GM23338 (cell line): ENCODE data around the gene TASOR2. TPM values are rescaled to one million over a fixed set of nuclear protein-coding genes. Genes with fewer than 3 reads are reported as not detected.

Experiments used
- ATAC-seq: fragments of 200-7000 bp; cut with Tn5 transposase; 3 replicates; pipeline ENCODE4 v1.9.1; 2020
- DNase-seq: peaks from one replicate; pipeline ENCODE4 v3.0.0-alpha.2; 2015; ENCODE audit warnings: low spot score
- H2AFZ ChIP-seq: fragments of 200-600 bp; sonication (generic); 2 replicates; pipeline ENCODE4 v1.8.0; 2016; ENCODE audit warnings: antibody characterized with exemption, mild to moderate bottlenecking, moderate library complexity
- H3F3A ChIP-seq: fragments of 200-600 bp; sonication (generic); replicated peaks from 2 replicates; pipeline ENCODE4 v1.8.0; 2017; ENCODE audit warnings: antibody characterized with exemption, mixed run types, low read depth
- H3K27ac ChIP-seq: fragments of 200-600 bp; sonication (generic); 2 replicates; pipeline ENCODE4 v1.6.1; 2016; ENCODE audit warnings: low read depth
- H3K27me3 ChIP-seq: fragments of 200-600 bp; sonication (generic); 2 replicates; pipeline ENCODE4 v1.8.0; 2016; ENCODE audit warnings: mild to moderate bottlenecking, mixed run types, moderate library complexity; ENCODE audit not compliant: insufficient read depth
- H3K36me3 ChIP-seq: fragments of 200-600 bp; sonication (generic); 2 replicates; pipeline ENCODE4 v1.8.0; 2016; ENCODE audit warnings: mild to moderate bottlenecking; ENCODE audit not compliant: insufficient read depth
- H3K4me1 ChIP-seq: fragments of 200-600 bp; sonication (generic); 2 replicates; pipeline ENCODE4 v1.8.0; 2016; ENCODE audit warnings: mild to moderate bottlenecking, moderate library complexity; ENCODE audit not compliant: insufficient read depth
- H3K4me2 ChIP-seq: fragments of 200-600 bp; sonication (generic); 2 replicates; pipeline ENCODE4 v1.7.1; 2017; ENCODE audit warnings: mixed run types
- H3K4me3 ChIP-seq: fragments of 200-600 bp; sonication (generic); 2 replicates; pipeline ENCODE4 v1.6.1; 2016; ENCODE audit warnings: mixed run types
- H3K79me2 ChIP-seq: fragments of 200-600 bp; sonication (generic); replicated peaks from 2 replicates; pipeline ENCODE4 v1.8.0; 2017; ENCODE audit warnings: mild to moderate bottlenecking; ENCODE audit not compliant: insufficient read depth
- H3K9me2 ChIP-seq: fragments of 200-600 bp; sonication (generic); 2 replicates; pipeline ENCODE4 v1.8.0; 2017; ENCODE audit not compliant: insufficient read depth
- H4K20me1 ChIP-seq: fragments of 200-600 bp; sonication (generic); replicated peaks from 2 replicates; pipeline ENCODE4 v1.8.0; 2017; ENCODE audit warnings: mild to moderate bottlenecking; ENCODE audit not compliant: insufficient read depth
- H3K27ac Mint-ChIP-seq: 2 replicates; pipeline ENCODE4 v1.8.0; 2020; ENCODE audit warnings: inconsistent platforms, mild to moderate bottlenecking, moderate library complexity, mixed read lengths
- H3K27me3 Mint-ChIP-seq: 3 replicates; pipeline ENCODE4 v1.8.0; 2022; ENCODE audit warnings: low read depth, mild to moderate bottlenecking, moderate library complexity, mixed read lengths, inconsistent platforms; ENCODE audit not compliant: insufficient read depth, poor library complexity
- H3K36me3 Mint-ChIP-seq: 3 replicates; pipeline ENCODE4 v1.8.0; 2021; ENCODE audit warnings: low read depth, mild to moderate bottlenecking, inconsistent platforms, moderate library complexity, mixed read lengths
- H3K4me1 Mint-ChIP-seq: 3 replicates; pipeline ENCODE4 v1.8.0; 2020; ENCODE audit warnings: mild to moderate bottlenecking, inconsistent platforms, mixed read lengths
- H3K4me3 Mint-ChIP-seq: 3 replicates; pipeline ENCODE4 v1.8.0; 2021; ENCODE audit warnings: moderate library complexity, mild to moderate bottlenecking, inconsistent platforms, mixed read lengths
- H3K9me3 Mint-ChIP-seq: 3 replicates; pipeline ENCODE4 v1.8.0; 2020; ENCODE audit warnings: moderate library complexity, mild to moderate bottlenecking, inconsistent platforms, mixed read lengths
- EZH2 ChIP-seq: fragments of 200-600 bp; sonication (generic); IDR thresholded peaks from one replicate; pipeline ENCODE4 v1.8.0; 2017; ENCODE audit warnings: antibody characterized with exemption, mild to moderate bottlenecking, low read depth; ENCODE audit not compliant: unreplicated experiment
- JUNB ChIP-seq: IDR thresholded peaks from one replicate; pipeline ENCODE4 v1.6.1; 2016; ENCODE audit warnings: antibody characterized with exemption; ENCODE audit not compliant: unreplicated experiment
- ZNF331 ChIP-seq: fragments of 250-450 bp; sonication (Bioruptor Pico); IDR thresholded peaks from 2 replicates; pipeline ENCODE4 v1.5.0; 2020; ENCODE audit warnings: low read depth, mild to moderate bottlenecking, moderate library complexity
- polyA plus RNA-seq: library from polyadenylated mRNA; unstranded; fragments of >200 nt; fragmentation: Nextera tagmentation; extraction: Ambion mirVana; gene quantifications from 2 replicates; pipeline ENCODE4 v1.2.1, GENCODE V29; 2016
- total RNA-seq: library from RNA; depleted of rRNA; stranded (reverse); fragments of >200 nt; shearing (Covaris generic); gene quantifications from 2 replicates; pipeline ENCODE4 v1.2.3, GENCODE V29; 2014
- TF ChIP-seq, protein P1 (sequence below), 2 experiments: fragments of 200-600 bp in 1 of 2; sonication (generic) in 1 of 2; conservative IDR thresholded peaks; 2 replicates each; pipeline versions ENCODE4 v1.5.1 to v1.6.1; 2016 to 2017; ENCODE audit warnings: antibody characterized with exemption in 2 of 2, low read depth in 2 of 2, mild to moderate bottlenecking in 2 of 2, moderate library complexity in 1 of 2
- TF ChIP-seq, protein P2 (sequence below): fragments of 250-450 bp; sonication (Bioruptor Pico); IDR thresholded peaks from 2 replicates; pipeline ENCODE4 v1.5.0; 2020; ENCODE audit warnings: mild to moderate bottlenecking, moderate library complexity

Gene TASOR2
- total and polyA plus RNA-seq, 2 experiments from 2014 or later, result 45.2 to 110 TPM

- Histone ChIP-seq H2AFZ (no peak overlapping the region), H3K27ac (no peak overlapping the region), H3K4me2 (peak overlapping the region; percentile 89), H3K4me3 (peak overlapping the region; percentile 57), H3K79me2 (peaks cover 55% of the 10 kb centered on the region), H3K9me2 (peaks cover 6% of the 10 kb centered on the region), H3K4me1 (peaks cover 9% of the 10 kb centered on the region; the same call in 1 of the 2 replicates), H3K36me3 (no peaks in the 10 kb centered on the region), H3F3A (0 out of 2 replicates have a peak, but pooled peaks cover 6% of the 10 kb centered on the region), H3K27me3 (peaks cover 20% of the 10 kb centered on the region), H4K20me1 (peaks cover 37% of the 10 kb centered on the region)
- Mint-ChIP-seq H3K4me1 (peaks cover 15% of the 10 kb centered on the region), H3K27me3 (peaks cover 12% of the 10 kb centered on the region), H3K9me3 (peaks cover 5% of the 10 kb centered on the region; the same call in 2 of the 3 replicates), H3K27ac (no peak overlapping the region; the same call in 1 of the 2 replicates), H3K36me3 (peaks cover 5% of the 10 kb centered on the region; the same call in 1 of the 3 replicates), H3K4me3 (peak overlapping the region; percentile 99)
- DNase-seq (no peak), ATAC-seq (no peak)
- TF ChIP-seq, protein P1, sequence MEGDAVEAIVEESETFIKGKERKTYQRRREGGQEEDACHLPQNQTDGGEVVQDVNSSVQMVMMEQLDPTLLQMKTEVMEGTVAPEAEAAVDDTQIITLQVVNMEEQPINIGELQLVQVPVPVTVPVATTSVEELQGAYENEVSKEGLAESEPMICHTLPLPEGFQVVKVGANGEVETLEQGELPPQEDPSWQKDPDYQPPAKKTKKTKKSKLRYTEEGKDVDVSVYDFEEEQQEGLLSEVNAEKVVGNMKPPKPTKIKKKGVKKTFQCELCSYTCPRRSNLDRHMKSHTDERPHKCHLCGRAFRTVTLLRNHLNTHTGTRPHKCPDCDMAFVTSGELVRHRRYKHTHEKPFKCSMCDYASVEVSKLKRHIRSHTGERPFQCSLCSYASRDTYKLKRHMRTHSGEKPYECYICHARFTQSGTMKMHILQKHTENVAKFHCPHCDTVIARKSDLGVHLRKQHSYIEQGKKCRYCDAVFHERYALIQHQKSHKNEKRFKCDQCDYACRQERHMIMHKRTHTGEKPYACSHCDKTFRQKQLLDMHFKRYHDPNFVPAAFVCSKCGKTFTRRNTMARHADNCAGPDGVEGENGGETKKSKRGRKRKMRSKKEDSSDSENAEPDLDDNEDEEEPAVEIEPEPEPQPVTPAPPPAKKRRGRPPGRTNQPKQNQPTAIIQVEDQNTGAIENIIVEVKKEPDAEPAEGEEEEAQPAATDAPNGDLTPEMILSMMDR (conservative IDR thresholded peaks at IDR 0.05; ENCODE audit: low read depth in 2 of 2), result peak in 1 of 2 experiments; percentile 2; a peak in 1 of 4 replicates
- TF ChIP-seq, protein P2, sequence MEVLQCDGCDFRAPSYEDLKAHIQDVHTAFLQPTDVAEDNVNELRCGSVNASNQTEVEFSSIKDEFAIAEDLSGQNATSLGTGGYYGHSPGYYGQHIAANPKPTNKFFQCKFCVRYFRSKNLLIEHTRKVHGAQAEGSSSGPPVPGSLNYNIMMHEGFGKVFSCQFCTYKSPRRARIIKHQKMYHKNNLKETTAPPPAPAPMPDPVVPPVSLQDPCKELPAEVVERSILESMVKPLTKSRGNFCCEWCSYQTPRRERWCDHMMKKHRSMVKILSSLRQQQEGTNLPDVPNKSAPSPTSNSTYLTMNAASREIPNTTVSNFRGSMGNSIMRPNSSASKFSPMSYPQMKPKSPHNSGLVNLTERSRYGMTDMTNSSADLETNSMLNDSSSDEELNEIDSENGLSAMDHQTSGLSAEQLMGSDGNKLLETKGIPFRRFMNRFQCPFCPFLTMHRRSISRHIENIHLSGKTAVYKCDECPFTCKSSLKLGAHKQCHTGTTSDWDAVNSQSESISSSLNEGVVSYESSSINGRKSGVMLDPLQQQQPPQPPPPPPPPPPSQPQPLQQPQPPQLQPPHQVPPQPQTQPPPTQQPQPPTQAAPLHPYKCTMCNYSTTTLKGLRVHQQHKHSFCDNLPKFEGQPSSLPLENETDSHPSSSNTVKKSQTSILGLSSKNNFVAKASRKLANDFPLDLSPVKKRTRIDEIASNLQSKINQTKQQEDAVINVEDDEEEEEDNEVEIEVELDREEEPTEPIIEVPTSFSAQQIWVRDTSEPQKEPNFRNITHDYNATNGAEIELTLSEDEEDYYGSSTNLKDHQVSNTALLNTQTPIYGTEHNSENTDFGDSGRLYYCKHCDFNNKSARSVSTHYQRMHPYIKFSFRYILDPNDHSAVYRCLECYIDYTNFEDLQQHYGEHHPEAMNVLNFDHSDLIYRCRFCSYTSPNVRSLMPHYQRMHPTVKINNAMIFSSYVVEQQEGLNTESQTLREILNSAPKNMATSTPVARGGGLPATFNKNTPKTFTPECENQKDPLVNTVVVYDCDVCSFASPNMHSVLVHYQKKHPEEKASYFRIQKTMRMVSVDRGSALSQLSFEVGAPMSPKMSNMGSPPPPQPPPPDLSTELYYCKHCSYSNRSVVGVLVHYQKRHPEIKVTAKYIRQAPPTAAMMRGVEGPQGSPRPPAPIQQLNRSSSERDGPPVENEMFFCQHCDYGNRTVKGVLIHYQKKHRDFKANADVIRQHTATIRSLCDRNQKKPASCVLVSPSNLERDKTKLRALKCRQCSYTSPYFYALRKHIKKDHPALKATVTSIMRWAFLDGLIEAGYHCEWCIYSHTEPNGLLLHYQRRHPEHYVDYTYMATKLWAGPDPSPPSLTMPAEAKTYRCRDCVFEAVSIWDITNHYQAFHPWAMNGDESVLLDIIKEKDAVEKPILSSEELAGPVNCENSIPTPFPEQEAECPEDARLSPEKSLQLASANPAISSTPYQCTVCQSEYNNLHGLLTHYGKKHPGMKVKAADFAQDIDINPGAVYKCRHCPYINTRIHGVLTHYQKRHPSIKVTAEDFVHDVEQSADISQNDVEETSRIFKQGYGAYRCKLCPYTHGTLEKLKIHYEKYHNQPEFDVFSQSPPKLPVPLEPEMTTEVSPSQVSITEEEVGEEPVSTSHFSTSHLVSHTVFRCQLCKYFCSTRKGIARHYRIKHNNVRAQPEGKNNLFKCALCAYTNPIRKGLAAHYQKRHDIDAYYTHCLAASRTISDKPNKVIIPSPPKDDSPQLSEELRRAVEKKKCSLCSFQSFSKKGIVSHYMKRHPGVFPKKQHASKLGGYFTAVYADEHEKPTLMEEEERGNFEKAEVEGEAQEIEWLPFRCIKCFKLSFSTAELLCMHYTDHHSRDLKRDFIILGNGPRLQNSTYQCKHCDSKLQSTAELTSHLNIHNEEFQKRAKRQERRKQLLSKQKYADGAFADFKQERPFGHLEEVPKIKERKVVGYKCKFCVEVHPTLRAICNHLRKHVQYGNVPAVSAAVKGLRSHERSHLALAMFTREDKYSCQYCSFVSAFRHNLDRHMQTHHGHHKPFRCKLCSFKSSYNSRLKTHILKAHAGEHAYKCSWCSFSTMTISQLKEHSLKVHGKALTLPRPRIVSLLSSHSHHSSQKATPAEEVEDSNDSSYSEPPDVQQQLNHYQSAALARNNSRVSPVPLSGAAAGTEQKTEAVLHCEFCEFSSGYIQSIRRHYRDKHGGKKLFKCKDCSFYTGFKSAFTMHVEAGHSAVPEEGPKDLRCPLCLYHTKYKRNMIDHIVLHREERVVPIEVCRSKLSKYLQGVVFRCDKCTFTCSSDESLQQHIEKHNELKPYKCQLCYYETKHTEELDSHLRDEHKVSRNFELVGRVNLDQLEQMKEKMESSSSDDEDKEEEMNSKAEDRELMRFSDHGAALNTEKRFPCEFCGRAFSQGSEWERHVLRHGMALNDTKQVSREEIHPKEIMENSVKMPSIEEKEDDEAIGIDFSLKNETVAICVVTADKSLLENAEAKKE, result no peak
Observed at GRCh38 chr10:5685764-5686240, 1.2 kb downstream of the TASOR2 start.

GRCh38 chr10:5688587-5688986 is 3.9 kb downstream of the TASOR2 start:
- no peak overlapping the region for H3K4me2 ChIP-seq
- H4K20me1 ChIP-seq, result peaks cover 40% of the 10 kb centered on the region
- Mint-ChIP-seq H3K36me3 (peaks cover 5% of the 10 kb centered on the region; the same call in 1 of the 3 replicates), H3K9me3 (peaks cover 5% of the 10 kb centered on the region; the same call in 2 of the 3 replicates), H3K4me3 (no peak overlapping the region), H3K27me3 (peaks cover 12% of the 10 kb centered on the region), H3K4me1 (peaks cover 32% of the 10 kb centered on the region), H3K27ac (no peak overlapping the region)
- DNase-seq, result no peak
- no peak overlapping the region for H3K27ac ChIP-seq
- H3K9me2 ChIP-seq, result peaks cover 6% of the 10 kb centered on the region
- H3K27me3 ChIP-seq, result peaks cover 6% of the 10 kb centered on the region; the same call in 1 of the 2 replicates
- no peaks in the 10 kb centered on the region for H3K36me3 ChIP-seq
- peaks cover 83% of the 10 kb centered on the region for H3K79me2 ChIP-seq
- H3K4me3 ChIP-seq, result no peak overlapping the region
- H3K4me1 ChIP-seq, result peaks cover 22% of the 10 kb centered on the region
- H2AFZ ChIP-seq, result no peak overlapping the region
- no peak for ATAC-seq
- H3F3A ChIP-seq, result 0 out of 2 replicates have a peak, but pooled peaks cover 6% of the 10 kb centered on the region
- TF ChIP-seq ZNF331 (CRISPR knock-in tag), result no peak
- no peak for TF ChIP-seq EZH2
- TF ChIP-seq JUNB, result no peak
